ENCODE results near the gene WNT7B. TPM values are rescaled to one million over a fixed set of nuclear protein-coding genes. Genes with fewer than 3 reads are reported as not detected.

The WNT7B gene
- total RNA-seq, 2 donors from 2014 or later: 7.5 to 7.7 TPM

DNA sequence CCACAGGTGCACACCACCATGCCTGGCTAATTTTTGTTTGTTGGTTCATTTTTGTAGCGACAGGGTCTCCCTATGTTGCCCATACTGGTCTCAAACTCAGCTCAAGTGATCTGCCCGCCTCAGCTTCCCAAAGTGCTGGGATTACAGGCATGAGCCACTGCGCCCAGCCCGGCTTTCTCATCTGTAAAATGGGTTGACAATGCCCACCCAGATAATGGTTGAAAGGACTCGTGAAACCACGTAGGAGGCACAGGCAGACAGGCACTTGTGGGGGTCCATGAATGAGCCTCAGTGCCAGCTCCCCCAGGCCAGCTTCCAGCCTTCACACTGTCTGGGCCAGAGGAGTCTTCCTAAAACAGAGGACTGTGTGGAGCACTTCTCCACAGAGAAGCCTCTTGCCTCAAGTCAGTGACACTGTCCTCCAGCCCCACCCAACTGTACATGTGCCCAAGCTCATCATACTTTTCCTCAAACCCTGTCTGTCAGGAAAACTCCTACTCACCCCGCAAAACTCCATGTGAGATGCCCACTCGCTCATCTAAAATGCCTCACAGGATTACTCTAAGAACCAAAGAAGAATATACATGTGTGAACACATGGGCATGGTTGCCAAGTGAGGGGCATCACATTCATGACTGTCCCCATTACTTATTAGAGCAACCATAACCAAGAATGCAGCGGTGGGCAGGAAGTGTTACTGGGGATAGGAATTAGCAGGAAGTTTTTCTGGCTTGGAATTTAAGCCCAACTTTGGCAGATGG, 32.1 kb upstream of the WNT7B start:
- Histone ChIP-seq H3K4me1 (replicated peaks) (peaks cover 11% of the 10 kb centered on the region), H3K36me3 (no peaks in the 10 kb centered on the region), H3K27me3 (replicated peaks; ENCODE audit: insufficient read depth) (no peaks in the 10 kb centered on the region), H3K4me3 (no peak overlapping the region), H3K9me3 (no peaks in the 10 kb centered on the region), H3K27ac (peak overlapping the region; percentile 95)
- TF ChIP-seq POLR2A (IDR thresholded peaks at IDR 0.05) (no peak), POLR2AphosphoS5 (IDR thresholded peaks at IDR 0.05) (no peak)
- TF ChIP-seq, protein P1, sequence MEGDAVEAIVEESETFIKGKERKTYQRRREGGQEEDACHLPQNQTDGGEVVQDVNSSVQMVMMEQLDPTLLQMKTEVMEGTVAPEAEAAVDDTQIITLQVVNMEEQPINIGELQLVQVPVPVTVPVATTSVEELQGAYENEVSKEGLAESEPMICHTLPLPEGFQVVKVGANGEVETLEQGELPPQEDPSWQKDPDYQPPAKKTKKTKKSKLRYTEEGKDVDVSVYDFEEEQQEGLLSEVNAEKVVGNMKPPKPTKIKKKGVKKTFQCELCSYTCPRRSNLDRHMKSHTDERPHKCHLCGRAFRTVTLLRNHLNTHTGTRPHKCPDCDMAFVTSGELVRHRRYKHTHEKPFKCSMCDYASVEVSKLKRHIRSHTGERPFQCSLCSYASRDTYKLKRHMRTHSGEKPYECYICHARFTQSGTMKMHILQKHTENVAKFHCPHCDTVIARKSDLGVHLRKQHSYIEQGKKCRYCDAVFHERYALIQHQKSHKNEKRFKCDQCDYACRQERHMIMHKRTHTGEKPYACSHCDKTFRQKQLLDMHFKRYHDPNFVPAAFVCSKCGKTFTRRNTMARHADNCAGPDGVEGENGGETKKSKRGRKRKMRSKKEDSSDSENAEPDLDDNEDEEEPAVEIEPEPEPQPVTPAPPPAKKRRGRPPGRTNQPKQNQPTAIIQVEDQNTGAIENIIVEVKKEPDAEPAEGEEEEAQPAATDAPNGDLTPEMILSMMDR (IDR thresholded peaks at IDR 0.05): no peak
- 97% methylated on average over 9 of the region's 9 CpGs for WGBS
- no peak for DNase-seq (ENCODE audit: low spot score)
- intact Hi-C loops (cut with DNase I): no loop called here

DNA sequence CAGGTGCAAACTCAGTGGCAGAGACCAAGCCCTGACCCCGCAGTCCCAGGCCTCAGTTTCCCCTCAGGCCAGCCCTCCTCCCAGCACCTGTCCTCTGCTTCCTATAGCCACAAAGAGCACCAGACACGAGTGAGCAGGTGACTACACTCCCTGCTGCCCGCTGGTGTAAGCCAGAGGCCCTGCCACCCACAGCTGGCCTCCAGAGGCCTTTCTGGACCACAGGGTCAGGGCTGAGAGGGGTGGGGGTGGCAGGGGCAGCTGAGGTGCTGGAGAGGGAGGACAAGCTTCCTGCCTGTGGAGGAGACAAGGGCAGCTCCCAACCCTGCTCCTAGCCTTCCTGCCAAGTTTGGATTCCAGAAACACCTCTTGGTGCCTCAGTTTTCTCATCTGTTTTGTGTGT, 31.3 kb upstream of the WNT7B start:
- DNase-seq (ENCODE audit: low spot score): no peak
- Histone ChIP-seq H3K4me3 (no peak overlapping the region), H3K27me3 (replicated peaks; ENCODE audit: insufficient read depth) (no peaks in the 10 kb centered on the region), H3K9me3 (no peaks in the 10 kb centered on the region), H3K36me3 (no peaks in the 10 kb centered on the region), H3K27ac (peak overlapping the region; percentile 95), H3K4me1 (replicated peaks) (peaks cover 11% of the 10 kb centered on the region)
- WGBS: 64% methylated on average over 3 of the region's 3 CpGs
- TF ChIP-seq POLR2A (IDR thresholded peaks at IDR 0.05) (no peak), POLR2AphosphoS5 (IDR thresholded peaks at IDR 0.05) (no peak)
- TF ChIP-seq, protein P1 (IDR thresholded peaks at IDR 0.05): no peak
- intact Hi-C loops (cut with DNase I): no loop called here

DNA sequence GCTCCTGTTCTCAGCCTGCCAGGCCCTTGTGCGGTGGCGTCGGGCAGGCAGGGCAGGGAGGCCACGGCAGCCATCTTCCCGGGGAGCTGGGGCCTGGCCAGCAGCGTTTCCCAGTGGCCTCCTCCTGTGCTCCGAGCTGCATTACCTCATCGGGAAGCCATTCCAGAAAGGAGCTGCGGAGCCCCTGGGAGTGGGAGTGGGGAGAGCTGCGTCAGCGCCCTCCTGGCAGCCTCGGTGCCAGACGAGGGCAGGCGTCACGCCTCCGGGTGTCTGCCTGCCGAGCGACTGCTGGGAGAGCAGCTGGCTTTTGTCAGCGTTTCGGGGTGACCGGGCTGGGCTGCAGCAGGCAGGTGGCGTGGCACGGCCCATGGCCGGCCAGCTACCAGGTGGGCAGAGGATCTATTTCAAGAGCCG, 30.9 kb upstream of the WNT7B start:
- Histone ChIP-seq H3K36me3 (no peaks in the 10 kb centered on the region), H3K4me3 (no peak overlapping the region), H3K27me3 (replicated peaks; ENCODE audit: insufficient read depth) (no peaks in the 10 kb centered on the region), H3K4me1 (replicated peaks) (peaks cover 11% of the 10 kb centered on the region), H3K9me3 (no peaks in the 10 kb centered on the region), H3K27ac (peak overlapping the region; percentile 95)
- peak; percentile 59 for DNase-seq (ENCODE audit: low spot score)
- peak; percentile 37 for TF ChIP-seq POLR2A (IDR thresholded peaks at IDR 0.05)
- peak; percentile 46 for TF ChIP-seq POLR2AphosphoS5 (IDR thresholded peaks at IDR 0.05)
- TF ChIP-seq, protein P1 (IDR thresholded peaks at IDR 0.05): peak in 2 of 4 experiments; percentile 9 to 31
- 6% methylated on average over 25 of the region's 25 CpGs for WGBS
- intact Hi-C loops (cut with DNase I): no loop called here

DNA sequence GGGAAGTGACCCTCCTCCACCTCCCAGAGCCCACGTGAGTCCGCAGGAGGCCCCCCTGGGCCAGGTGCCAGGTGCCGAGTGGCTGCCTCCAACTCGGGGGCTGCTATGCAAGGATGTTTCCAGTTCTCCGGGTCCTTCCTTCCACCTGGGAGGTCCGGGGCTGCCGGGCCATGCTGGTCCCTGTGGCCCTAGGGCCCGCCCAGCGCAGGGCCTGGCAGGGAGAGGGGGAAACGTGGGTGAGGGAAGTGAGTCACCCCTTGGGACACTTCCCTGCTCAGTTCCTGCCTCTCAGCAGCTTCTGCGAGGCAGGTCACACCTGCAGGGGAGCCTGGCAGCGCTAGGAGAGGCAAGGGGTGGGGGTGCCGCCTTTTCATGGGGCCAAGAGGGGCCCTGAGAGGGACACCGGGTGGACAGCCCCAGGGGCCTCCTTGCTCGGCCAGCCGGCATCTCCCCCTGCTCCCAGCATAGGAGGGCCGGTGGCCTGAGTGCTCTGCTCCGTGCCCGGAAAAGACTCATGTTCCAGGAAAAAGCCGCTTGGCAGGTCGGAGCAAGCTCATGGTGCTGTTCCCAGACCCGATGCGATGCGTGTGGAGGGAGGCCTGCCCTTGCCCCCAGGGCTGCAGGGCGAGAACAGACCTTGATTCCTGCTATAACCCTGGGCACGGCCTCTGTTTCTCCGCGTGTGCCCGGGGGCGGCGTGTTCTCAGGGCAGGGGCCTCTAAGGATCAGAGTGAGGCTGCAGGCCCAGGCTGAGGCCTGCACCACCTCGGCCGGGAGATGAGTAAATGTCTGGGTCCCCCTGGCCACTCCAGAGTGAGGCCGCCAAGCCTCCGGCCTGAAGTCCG, 30.3 kb upstream of the WNT7B start:
- no peak overlapping the region for H3K4me3 ChIP-seq
- intact Hi-C loops (cut with DNase I): no loop called here

More for the DNA sequence above, 30.3 kb upstream of the WNT7B start:
- Histone ChIP-seq H3K4me1 (replicated peaks) (peaks cover 11% of the 10 kb centered on the region), H3K27me3 (replicated peaks; ENCODE audit: insufficient read depth) (no peaks in the 10 kb centered on the region), H3K36me3 (no peaks in the 10 kb centered on the region), H3K9me3 (no peaks in the 10 kb centered on the region), H3K27ac (peak overlapping the region; percentile 95)
- WGBS: 13% methylated on average over 26 of the region's 36 CpGs
- DNase-seq (ENCODE audit: low spot score): peak; percentile 70
- TF ChIP-seq POLR2A (IDR thresholded peaks at IDR 0.05): peak; percentile 56
- peak; percentile 38 for TF ChIP-seq POLR2AphosphoS5 (IDR thresholded peaks at IDR 0.05)
- TF ChIP-seq, protein P1 (IDR thresholded peaks at IDR 0.05): no peak
